GM18858 (cell line): Measurements from ENCODE around the gene KRTAP13-2.

Experiments used
- ATAC-seq: cut with Tn5 transposase; IDR thresholded peaks from one replicate; pipeline ENCODE4 v1.9.1; 2021; ENCODE audit not compliant: unreplicated experiment

Gene KRTAP13-2, protein sequence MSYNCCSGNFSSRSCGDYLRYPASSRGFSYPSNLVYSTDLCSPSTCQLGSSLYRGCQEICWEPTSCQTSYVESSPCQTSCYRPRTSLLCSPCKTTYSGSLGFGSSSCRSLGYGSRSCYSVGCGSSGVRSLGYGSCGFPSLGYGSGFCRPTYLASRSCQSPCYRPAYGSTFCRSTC

DNA sequence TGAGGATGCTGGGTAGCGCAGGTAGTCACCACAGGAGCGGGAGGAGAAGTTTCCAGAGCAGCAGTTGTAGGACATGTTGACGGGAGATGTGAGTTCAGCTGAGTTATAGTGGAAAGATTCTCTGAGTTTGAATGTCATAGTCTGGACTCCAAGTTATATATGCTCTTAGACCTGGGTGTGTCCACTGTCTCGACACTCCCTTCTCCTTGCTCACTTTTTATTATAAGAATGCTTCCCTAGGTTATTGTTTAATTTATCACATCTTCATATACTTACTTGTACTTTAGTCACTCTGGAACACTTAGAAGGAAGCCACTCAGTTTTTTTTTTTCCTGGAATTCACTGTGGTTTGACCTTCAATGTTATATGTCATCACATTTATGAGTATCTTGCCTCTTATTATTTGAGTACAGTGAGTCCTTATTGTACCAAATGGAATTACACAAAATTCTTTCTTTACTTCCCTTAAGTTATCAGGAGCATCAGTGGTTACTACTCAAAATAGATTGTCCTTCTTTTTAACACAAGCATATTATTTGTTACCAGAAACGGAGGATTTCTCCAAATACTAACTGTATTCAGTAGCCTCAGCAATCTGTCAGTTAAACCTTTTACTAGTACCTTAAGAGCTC lies at the start of gene KRTAP13-2:
TSS of gene KRTAP13-2 (minus strand) at position 133 of the 632 bp plus-strand sequence. CDS start at position 75, 58 bp downstream.
- ATAC-seq, result no peak

DNA sequence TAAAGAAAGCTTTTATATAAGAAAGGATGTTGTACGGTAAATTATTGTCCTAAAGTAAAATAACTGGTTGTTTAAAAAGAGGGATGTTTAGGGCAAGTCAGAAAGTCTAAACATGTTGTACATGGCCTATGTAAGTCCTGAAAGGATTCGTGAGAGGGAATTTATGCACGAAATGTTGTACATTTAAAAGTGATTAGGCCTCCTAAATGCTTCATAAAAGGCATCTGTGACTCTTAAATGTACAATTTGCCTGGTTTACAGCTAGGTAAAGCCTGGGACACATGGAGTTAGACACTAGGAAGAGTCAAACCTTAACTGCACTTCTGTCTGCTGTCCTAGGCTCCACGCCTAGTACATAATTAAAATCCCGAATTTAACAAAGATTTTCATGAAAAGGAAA lies 43.9 kb upstream of the KRTAP13-2 start:
- ATAC-seq, result no peak

DNA sequence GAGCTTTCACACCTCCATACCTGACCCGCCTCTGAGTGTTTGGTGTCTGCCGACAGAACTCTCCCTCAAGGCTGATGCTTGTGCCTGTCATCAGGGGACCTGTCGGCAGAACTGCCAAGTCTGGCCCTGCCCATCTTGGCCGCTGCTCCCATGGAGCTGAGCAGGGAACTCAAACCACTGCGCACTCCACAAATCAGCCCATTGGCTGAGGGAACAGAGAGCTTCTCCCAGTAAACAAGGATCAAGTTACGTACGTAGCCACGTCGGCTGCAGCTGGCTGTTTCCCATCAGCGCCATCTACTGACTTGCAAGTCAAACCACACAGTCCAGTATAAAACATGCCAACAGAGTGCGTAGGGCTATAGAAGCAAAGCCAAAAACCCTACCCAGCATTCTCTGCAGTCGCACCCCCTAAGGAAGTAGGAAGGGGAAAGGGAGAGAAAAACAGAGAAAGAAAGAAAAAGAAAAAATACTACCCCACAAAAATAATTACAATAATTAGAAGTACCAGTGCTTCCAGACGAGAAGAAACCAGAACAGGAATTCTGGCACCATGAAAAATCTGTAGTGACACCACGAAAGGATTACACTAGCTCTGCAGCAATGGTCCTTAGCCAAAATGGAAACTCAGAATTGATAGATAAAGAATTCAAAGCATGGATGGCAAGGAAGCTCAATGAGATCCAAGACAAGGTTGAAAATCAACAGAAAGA lies 36.9 kb upstream of the KRTAP13-2 start:
- ATAC-seq, result peak; percentile 47

DNA sequence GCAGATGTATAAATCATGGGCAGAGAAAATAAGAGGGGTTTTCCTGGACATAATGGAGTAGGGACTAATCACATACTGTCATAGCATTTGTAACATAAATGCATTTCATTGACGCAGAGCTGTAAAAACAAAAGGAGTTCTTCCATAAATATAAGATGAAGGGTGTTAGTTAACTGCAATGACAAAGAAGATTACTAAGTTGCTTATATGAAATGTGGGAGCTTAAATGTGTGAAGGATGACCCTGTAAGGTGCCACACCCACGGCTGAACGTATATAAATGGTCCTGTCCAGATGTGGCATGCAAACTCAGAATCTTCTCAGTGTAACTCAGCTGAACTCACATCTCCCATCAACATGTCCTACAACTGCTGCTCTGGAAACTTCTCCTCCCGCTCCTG lies 23.7 kb upstream of the KRTAP13-2 start, which contains the start of gene KRTAP13-1:
TSS of gene KRTAP13-1 (plus strand) at position 301 of the 400 bp plus-strand sequence. CDS start at position 357, 56 bp downstream.
- no peak for ATAC-seq

DNA sequence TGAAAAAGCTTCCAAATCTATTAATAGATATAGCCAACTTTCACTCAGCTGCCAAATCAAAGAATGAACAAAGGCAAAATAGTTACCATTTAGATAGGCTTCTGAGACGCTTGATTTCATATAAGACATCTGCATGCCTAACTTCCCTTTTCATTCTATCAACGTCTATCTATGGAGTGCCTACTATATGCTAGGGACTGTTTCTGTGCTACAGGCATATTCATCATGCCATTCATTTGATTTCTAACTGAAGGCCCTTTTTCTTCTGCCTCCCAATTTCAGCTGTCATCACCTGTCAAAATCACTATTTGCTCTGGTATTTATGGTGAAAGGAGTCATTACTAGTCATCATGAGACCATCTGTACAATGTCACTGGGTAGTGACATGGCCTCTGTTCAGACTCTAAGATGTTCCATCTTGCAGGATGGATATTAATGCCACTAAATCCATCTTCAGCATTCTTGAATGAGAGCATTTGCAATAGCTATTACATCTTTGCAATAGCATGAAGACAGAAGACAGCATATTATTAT lies 19.5 kb upstream of the KRTAP13-2 start:
- no peak for ATAC-seq

DNA sequence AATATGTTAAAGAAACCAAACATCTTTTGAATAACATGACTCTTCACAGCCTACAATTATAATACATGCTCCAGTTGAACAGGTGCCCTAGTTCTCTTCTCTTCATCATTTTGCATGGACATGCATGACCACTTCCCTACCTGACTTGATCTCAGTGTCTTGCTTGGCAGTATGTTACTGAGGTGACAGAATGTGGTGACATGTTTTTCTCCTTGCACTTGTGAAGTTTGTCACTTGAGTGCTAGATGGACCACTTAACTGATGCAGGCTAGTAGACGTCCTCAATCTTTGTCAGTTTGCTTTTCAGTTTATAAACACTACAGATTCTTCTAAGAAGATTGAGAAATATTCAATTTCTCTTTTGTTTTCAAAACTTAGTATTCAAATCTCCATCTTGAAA lies 10.1 kb upstream of the KRTAP13-2 start:
- ATAC-seq, result no peak

DNA sequence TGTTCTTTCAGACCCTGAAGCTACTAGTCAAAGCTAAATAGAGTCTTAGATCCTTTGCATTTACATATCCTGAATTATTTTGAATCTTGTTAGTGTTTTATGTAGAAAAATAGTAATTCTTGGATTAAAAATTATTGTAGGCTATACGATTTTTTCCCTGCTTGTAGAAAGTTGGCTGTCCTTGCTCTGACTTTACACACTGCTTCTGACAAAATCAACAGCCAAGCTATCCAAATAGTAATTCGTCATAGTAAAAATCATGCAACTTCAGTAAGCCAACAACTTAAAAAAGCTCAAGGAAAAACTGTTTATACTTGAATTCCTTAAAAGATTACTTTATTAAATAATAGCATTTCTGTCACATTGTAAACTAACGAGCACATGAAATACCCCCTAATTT lies 16.2 kb downstream of the KRTAP13-2 start:
- ATAC-seq, result no peak

DNA sequence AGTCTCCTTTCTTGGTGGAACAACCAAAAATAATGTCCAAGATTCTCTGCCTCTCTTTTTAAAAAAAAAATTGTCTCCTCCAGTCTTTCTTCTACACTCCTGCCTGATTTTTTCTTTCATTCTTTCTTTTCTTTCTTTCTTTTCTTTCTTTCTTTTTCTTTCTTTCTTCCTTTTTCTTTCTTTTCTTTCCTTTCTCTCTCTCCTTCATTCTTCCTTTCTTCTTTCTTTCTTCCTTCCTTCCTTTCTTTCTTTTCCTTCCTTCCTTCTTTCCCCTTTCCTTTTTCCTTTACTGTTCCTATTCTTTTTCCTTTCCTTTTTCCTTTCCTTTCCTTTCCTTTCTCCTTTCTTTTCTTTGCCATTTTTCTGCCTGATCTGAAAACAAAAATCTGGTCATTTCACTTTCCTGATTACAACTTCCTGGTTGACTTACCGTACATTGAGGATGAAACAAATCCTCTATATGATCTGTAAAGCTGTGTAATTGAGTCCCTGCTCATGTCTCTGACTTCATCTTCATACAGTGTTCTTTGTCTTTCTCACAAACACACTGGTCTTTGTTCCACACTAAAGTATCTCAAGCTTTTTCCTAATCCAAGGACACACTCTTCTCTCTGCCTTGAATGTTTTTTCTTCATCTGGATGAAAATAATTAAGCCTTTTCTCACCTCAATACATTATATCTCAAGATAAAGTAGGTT lies 17.6 kb downstream of the KRTAP13-2 start:
- no peak for ATAC-seq

DNA sequence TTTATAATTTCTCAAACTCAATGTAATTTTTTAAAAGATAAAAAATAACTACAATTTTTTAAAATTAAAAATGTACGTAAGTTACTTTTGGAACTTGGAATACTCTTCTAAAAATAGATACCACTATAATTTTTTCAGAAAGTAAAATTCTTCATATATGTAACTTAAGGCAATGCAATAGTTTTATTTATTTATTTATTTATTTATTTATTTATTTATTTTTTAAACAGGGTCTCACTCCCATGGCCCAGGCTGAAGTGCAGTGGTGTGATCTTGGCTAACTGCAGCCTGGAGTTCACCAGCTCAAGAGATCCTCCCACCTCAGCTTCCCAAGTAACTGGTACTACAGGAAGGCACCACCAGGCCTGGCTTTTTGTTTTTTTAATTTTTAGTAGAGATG lies 20.5 kb downstream of the KRTAP13-2 start:
- ATAC-seq, result no peak

DNA sequence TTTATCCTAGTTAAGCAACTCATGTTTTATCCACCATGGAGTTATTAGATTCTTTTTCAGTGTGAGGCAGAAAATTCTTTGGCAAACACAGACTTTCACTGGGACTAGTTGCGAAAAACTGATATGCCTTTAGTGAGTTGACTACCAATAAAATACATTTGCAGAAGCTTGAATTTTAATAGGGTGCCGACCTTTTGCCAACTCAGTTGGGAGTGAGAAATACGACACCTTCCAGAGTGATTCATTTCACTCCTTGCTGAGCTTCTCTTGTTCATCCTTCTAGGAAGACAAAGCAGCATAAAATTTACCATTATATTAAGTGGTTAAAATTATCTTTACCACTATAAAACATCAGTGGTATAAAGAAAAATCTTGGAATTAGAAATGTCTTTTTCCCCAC lies 22.5 kb downstream of the KRTAP13-2 start:
- no peak for ATAC-seq

DNA sequence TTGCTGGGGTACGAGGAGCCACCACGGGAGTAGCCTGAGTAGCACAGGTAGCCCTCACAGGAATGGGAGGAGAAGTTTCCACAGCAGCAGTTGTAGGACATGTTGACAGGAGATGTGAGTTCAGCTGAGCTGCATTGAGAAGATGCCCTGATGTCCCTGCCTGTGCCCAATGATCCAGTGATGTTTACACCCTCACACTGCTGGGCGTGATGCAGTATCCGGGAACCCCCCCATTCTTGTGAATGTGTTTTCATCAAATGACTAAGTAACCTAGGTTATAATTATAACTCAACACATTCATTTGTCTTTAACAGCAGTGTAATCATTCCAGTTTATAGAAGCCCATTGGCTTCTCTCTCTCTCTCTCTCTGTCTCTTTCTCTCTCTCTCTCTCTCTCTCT lies 23.6 kb downstream of the KRTAP13-2 start, which contains the start of gene KRTAP23-1:
TSS of gene KRTAP23-1 (minus strand) at position 101 of the 400 bp plus-strand sequence. CDS start at position 101, 0 bp downstream.
- no peak for ATAC-seq

DNA sequence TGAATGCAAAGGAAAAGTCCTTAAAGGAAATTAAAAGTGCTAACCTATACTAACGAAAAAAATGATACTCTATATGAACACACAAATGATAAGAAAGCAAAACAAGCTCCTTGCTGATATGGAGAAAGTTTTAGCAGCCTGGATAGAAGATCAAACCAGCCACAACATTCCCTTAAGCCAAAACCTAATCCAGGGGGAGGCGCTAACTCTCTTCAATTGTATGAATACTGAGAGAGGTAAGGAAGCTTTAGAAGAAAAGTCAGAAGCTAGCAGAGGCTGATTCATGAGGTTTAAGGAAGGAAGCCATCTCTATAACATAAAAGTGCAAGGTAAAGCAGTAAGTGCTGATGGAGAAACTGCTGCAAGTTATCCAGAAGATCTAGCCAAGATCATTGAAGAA lies 27.1 kb downstream of the KRTAP13-2 start:
- no peak for ATAC-seq

DNA sequence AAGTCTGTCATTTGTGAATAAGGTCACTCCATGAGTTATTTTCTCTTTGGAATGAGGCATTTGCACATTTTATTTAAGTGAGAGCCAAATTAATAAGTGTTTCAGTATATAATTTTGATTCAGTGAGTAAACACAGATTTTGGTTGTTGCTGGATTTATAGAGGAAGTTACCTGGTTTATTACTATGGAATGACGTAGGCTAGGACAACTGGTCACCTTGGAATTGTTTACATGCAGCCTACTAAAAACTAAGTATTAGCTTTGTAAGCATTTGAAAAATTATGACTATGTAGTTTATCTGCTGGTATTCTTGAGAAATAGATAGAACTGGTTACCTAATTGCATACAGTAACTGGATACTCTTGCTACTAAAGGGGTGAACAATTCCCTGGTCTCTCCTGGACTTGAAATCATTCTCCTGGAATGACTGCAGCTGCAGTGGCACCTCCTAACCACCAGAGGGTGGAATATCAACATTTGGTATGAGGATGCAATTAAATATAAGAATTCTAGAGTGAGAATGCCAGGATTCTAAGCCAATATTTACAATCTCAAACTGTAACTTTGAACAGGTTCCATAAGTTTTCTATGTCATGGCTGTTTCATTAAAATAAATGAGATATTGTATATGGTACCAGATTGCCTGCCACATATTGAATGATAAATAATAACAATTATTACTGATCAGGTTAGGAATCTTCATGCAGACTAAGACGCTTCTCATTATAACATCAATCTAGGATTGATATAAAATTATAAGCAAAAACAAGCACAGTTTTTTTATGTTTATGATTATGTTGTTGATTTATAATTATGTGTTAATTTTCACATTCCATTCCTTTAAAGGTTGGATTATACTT lies 31.1 kb downstream of the KRTAP13-2 start:
- peak; percentile 58 for ATAC-seq

DNA sequence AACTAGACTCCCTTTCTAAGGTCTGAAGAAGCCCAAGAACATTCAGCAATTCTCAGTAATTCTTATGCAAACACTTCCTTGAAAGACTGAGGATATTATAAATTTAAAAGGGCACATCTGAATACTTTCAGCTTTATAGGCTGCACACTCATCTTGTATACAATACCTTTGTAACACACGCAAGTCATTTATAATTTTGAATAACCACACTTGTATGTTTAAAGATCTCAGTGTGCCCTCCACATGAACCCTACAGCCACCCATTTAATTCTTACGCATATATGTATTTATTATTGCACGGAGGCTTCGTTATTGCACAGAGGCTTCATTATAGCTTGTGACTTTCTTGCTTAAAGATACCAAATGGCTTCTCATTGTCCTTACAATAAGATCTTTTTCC lies 33.4 kb downstream of the KRTAP13-2 start:
- no peak for ATAC-seq

DNA sequence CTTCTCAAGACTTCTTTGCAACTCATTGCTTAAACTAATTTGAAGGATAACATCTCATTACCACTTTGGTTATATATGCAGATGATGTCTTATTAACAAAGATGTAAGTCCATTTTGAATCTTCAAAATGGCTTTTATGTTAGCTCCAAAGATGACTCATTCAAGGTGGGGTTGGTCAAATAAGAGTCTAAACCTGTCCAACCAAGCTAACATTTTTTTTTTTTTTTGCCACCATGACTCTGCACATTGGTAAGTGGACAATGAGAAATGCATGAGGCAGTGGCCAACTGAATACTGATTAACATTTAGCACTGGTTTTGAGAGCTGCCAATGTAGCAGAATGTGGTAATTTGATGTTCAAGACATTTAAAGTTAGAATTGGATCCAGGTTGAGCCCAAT lies 34.3 kb downstream of the KRTAP13-2 start:
- no peak for ATAC-seq

DNA sequence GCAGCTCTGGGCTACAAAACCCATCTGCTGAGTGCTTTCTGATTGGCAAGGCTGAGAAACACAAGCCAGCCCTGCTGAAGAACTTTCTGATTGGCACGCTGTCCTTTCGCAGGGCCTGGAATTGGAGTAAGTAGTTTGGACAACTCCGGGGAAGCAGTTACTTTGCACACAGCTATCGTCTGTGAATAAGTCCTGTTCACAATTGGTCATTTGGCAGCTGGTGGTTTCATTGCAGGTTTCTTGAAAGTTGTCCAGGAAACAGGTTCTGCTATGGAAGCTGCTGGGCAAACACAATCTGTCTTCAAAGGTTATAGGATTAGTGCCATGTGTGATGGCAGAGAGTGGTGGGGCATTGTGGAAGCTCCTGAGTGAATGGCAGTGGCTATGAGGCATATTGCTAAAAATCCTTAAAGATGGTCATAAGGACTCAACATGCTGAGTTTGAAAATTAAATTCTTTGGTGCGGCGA lies 34.8 kb downstream of the KRTAP13-2 start, which contains the start of gene KRTAP27-1:
TSS of gene KRTAP27-1 (minus strand) at position 419 of the 469 bp plus-strand sequence. CDS start at position 393, 26 bp downstream.
- no peak for ATAC-seq

DNA sequence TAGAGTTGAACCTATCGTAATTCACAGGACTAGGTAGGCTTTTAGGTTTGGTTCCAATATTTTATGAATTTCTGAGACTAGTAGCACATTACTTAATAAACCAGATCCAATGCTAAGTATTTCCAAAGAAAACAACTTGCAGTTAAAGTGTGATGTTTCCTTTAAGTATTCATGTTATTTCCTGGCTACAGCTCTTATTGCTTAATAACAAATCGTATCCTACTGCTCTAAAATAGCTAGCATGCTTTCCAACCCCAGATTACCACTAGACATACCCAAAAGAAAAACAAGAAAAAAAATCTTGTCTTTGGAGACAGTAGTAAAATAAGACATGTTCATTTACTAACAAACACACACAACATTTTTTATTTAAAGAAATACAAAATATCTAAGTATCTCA lies 35.5 kb downstream of the KRTAP13-2 start:
- no peak for ATAC-seq

DNA sequence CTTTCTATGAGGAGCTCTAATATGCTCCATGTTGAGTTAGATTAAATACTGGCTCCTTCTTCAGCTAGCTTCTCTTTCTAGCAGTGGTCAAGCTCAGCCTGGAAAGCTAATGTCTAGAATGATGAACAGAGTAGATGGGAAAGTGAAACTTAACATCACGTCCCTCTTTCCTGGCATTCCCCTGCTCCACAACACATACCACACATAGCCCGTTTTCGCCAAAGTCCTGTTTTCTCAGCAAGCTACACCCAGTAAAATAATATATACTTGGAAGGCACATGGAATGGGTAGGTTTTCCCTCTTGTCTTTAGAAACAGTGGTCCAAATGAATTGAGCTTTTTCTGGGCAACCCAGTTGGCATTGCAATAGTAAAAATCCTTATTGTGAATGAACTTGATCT lies 38.3 kb downstream of the KRTAP13-2 start:
- ATAC-seq, result no peak

DNA sequence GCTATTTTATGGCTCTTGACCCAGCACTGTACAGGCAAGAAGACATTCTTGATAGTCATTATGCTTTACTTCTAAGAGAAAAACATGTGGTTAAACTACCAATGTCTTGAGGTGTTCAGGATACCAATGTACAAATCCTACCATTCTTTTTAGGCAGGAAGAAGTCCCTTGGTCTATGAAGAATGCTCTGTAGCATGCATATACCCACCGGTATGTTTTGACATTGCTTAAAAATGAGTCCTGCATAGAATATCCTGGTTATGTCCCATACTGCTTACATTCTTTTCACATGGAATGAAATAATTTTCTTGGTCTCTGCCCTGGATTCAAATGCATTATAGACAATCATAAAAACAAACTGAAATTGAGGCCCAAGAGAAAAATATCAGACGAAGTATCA lies 39.4 kb downstream of the KRTAP13-2 start:
- ATAC-seq, result no peak
